NCI-H1436 treated with DMSO at 0.1 percent for 48 hours (cell line): ENCODE data around the gene CCR9.

Source experiments
- DNase-seq: peaks from one replicate; lab custom pipeline; 2025; lab: John Stamatoyannopoulos, UW

CCR9 gene

DNA sequence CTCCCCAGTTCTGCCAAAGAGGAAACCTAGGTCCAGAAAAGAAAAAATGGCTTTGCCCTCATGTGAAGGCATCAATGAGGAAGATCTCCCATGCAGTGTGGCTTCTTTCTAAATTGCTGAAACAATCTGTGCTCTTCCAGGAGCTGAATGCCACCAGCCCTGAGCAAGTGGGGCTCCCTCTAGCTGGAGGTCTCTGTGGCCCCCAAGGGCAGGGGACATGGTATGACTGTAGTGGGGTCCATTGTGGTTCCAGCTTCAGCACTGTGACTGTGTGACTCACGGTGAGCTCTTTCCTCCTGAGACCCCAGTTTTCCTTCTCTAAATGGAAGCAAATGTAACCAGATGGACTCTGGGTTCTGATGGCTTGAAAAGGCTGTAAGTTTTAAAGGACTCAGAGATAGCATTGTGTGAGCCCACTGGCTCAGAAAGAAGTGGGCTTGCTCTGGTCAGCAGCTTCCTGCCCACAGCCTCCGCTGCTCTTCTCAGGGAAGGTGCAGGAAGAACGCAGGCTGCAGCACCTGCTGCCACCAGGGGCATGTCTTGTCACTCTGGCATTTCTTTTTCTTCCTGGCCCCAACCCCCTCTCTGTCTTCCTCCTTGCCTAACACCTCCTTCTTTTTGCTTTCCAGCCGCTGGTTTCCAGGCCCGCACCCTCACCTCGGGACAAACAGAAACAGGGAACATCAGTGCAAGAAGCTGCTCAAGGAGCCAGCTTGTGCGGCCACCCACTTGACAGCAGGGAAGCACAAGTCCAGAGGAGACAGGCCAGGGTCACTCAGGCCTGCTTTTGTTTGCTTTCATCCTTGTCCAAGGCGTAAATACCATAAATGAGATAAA, 51.1 kb downstream of the CCR9 start:
- no peak for DNase-seq

GRCh38 chr3:45938043-45938435, 51.7 kb downstream of the CCR9 start:
- no peak for DNase-seq

- DNase-seq: no peak
These were observed 52.5 kb downstream of the CCR9 start for GRCh38 chr3:45938864-45939263.

- no peak for DNase-seq
These were observed 53.0 kb downstream of the CCR9 start for GRCh38 chr3:45939341-45939771.

- DNase-seq: no peak
These were observed 53.8 kb downstream of the CCR9 start for GRCh38 chr3:45940004-45940780.

- DNase-seq: no peak
These were observed 54.5 kb downstream of the CCR9 start for GRCh38 chr3:45940781-45941365.

DNA sequence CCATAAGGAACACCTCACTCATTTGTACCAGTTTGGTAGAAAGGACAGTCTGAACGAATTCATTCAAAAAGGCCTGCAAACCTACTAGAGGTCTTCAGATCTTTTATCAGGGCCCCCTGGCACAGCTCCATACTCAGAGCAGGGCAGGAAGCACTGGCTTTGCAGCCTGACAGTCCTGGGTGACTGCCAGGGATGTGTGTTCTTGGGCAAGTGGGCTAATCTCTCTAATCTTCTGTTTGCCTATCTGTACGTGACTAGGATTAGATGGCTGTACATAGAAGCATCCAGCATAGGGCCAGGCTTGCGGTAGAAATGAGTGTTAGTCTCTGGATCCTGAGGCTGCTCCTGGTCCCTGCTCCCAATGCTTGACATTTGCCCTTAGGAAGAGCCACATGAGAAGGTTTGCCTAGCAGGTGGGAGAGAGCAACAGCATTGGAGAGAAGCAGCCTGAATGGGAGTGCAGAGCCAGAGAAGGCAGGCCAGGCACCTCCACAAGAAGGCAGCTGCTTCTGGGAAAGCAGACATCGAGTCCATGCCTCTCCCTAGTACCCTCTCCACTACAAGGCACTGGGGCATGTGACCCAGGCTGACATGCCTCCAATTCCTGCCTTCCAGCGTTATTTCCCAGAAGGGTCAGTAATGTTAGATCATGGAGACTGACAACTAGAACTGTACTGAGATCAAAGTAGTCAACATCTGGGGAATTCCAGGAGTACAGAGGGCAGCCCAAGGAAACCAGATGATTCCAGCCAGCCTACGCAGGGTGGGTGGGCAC, 55.9 kb downstream of the CCR9 start:
- no peak for DNase-seq

- DNase-seq: no peak
These were observed 57.0 kb downstream of the CCR9 start, which contains the start of gene CXCR6 for GRCh38 chr3:45943207-45943846. Gene CXCR6 (plus strand): TSS chr3:45943464. CDS start chr3:45946482, 3,018 bp downstream.

- no peak for DNase-seq
These were observed 58.7 kb downstream of the CCR9 start for GRCh38 chr3:45944830-45945620.

DNA sequence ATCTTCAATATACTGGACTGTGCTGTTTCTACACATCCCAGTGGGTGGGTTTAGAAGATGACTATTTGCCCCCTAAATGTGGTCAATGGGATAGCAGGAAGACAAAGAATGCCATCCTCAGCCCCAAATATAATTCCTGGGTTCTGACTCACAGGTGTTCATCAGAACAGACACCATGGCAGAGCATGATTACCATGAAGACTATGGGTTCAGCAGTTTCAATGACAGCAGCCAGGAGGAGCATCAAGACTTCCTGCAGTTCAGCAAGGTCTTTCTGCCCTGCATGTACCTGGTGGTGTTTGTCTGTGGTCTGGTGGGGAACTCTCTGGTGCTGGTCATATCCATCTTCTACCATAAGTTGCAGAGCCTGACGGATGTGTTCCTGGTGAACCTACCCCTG, 60.0 kb downstream of the CCR9 start:
- no peak for DNase-seq

DNA sequence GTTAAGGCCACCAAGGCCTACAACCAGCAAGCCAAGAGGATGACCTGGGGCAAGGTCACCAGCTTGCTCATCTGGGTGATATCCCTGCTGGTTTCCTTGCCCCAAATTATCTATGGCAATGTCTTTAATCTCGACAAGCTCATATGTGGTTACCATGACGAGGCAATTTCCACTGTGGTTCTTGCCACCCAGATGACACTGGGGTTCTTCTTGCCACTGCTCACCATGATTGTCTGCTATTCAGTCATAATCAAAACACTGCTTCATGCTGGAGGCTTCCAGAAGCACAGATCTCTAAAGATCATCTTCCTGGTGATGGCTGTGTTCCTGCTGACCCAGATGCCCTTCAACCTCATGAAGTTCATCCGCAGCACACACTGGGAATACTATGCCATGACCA, 60.5 kb downstream of the CCR9 start:
- no peak for DNase-seq

DNA sequence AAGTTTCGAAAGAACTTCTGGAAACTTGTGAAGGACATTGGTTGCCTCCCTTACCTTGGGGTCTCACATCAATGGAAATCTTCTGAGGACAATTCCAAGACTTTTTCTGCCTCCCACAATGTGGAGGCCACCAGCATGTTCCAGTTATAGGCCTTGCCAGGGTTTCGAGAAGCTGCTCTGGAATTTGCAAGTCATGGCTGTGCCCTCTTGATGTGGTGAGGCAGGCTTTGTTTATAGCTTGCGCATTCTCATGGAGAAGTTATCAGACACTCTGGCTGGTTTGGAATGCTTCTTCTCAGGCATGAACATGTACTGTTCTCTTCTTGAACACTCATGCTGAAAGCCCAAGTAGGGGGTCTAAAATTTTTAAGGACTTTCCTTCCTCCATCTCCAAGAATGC, 61.0 kb downstream of the CCR9 start:
- DNase-seq: no peak

DNA sequence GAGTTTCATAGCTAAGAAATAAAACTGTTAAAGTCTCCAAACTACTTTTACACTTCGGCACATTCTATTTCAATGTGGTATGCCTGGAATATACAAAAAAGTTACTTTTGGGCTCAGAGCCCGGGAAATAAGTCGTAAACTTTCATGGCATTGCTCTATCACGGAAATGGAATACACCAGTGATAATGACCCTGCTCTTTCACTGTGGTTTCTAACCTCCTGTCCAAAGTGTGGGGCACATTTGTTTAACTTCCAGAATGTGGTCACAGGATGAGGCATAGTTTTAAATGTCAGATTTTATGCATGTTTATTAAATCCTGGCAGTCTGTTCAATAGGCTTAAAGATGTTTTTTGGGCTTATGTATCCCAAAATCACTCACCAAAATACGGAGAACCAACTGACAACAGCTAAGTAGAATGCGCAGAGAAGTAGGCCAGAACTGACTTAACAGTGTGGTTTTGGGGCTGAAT, 62.0 kb downstream of the CCR9 start:
- no peak for DNase-seq

DNA sequence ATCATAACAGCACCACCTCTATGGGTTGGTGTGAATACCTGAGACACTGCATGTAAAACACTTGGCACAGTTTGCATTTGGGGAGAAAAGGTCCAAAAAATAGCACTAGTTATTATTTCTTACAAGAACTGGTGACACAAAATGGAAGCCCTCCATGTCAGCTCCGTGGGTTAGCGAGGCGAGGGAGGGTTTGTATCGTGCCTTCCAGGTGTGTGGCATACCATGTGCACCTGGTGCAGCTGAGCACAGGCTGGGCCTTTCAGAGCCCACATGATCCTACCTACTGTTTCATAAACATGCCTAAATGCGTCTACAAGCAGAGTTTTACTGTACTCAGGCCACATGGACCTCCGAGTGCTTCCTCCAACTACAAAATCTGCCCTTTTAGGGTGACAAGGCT, 62.5 kb downstream of the CCR9 start:
- no peak for DNase-seq

DNA sequence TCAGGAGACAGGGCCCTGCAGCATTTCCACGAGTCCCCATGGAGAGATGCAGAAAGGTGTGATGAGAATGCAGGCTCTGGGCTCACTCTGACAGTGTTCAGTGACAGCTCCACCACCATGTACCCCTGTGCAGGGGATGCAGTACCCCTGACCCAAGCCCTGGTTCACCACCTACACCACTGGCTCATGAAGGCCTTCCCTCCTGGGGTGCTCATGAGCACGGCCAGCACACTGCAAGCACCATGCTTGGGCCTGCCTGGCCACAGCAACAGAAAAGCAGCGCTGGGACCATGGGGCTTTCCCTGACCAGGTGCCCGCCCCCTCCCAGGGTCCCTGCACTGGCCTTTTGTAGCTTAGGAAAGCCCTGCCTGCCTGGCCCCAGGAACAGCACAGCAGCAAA, 63.1 kb downstream of the CCR9 start:
- DNase-seq: no peak

- no peak for DNase-seq
These were observed 63.8 kb downstream of the CCR9 start for GRCh38 chr3:45950131-45950530.

- DNase-seq: no peak
These were observed 64.6 kb downstream of the CCR9 start for GRCh38 chr3:45950686-45951600.

DNA sequence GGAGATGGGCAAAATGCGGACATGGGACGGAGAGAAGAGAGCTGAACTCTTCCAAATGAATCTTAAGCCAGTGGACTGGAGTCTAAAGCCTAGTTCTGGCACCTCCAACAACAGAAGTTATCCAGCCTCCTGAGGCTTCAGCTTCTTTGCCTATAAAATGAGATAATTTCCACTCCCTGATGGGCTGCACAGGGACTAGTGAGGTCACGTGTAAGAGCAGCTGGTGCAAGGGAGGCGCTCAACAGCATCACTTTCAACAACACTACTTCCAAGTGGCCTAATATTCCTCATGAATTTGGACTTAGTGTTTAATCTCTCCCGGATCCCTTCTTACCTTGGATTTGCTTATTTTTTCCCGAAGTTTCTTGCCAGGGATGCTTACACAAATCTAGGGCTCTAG, 65.6 kb downstream of the CCR9 start:
- DNase-seq: no peak

DNA sequence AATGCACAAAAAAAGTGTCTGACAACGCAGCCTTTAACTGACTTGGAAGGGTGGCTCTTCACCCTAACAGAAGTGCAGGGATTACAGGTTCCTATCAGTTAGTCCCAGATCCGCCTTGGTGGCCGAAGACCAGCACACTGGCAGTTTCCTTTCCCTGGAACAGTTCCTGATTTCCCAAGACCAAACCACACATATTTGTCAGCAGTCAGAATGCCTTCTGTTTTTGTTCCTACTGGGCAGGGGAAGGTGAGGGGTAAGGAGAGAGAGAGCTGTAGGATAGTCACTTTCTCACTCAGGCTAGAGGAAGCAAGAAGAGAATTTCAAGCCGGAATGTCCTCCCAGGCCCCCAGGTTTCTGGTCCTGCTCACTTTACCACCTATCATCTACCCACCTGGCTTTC, 66.1 kb downstream of the CCR9 start:
- DNase-seq: no peak
